SK-N-MC (cell line): ENCODE results near the gene LARGE1.
"Not testable (repeated sequence)": the region's sequence is repeated elsewhere in the genome, so short reads cannot be mapped to it uniquely, and the experiment has no call there.

Experiments
- DNase-seq: peaks from one replicate; pipeline ENCODE4 v3.0.0-alpha.2; 2011; ENCODE audit warnings: low read depth, low spot score
- H3K27ac ChIP-seq: fragments of 200-600 bp; sonication (generic); 2 replicates; pipeline ENCODE4 v1.5.1; 2016; ENCODE audit warnings: mixed run types
- H3K36me3 ChIP-seq: fragments of 200-600 bp; sonication (generic); 2 replicates; pipeline ENCODE4 v1.6.1; 2017; ENCODE audit warnings: antibody characterized with exemption, low read length, mixed read lengths; ENCODE audit not compliant: insufficient read depth
- H3K4me3 ChIP-seq: fragments of 200-600 bp; sonication (generic); 2 replicates; pipeline ENCODE4 v1.5.1; 2016
- H3K9ac ChIP-seq: fragments of 200-600 bp; sonication (generic); 2 replicates; pipeline ENCODE4 v1.8.0; 2017; ENCODE audit warnings: mixed run types, mixed read lengths; ENCODE audit not compliant: insufficient read length
- H3K9me3 ChIP-seq: fragments of 200-600 bp; sonication (generic); 2 replicates; pipeline ENCODE4 v1.6.1; 2017; ENCODE audit warnings: low read depth, mild to moderate bottlenecking, antibody characterized with exemption, low read length, moderate library complexity, mixed read lengths
- EZH2 ChIP-seq: fragments of 200-600 bp; sonication (generic); IDR thresholded peaks from one replicate; pipeline ENCODE4 v1.6.1; 2017; ENCODE audit warnings: antibody characterized with exemption
- FOXP2 ChIP-seq: optimal IDR thresholded peaks from 2 replicates; pipeline ENCODE3; 2011; ENCODE audit warnings: mild to moderate bottlenecking, moderate library complexity; ENCODE audit not compliant: insufficient read depth; ENCODE audit errors: extremely low read length, control extremely low read depth
- POLR2AphosphoS5 ChIP-seq: IDR thresholded peaks from 2 replicates; pipeline ENCODE4 v1.6.1; 2012; ENCODE audit warnings: mild to moderate bottlenecking, low read depth, low read length, borderline replicate concordance

Gene LARGE1

GRCh38 chr22:33379836-33380235, 540.4 kb downstream of the LARGE1 start:
- Histone ChIP-seq H3K9ac (no peak overlapping the region), H3K9me3 (no peaks in the 10 kb centered on the region), H3K4me3 (no peak overlapping the region), H3K27ac (no peak overlapping the region), H3K36me3 (no peaks in the 10 kb centered on the region)
- DNase-seq: no peak
- TF ChIP-seq POLR2AphosphoS5: no peak
- TF ChIP-seq EZH2: no peak
- TF ChIP-seq FOXP2: no peak

DNA sequence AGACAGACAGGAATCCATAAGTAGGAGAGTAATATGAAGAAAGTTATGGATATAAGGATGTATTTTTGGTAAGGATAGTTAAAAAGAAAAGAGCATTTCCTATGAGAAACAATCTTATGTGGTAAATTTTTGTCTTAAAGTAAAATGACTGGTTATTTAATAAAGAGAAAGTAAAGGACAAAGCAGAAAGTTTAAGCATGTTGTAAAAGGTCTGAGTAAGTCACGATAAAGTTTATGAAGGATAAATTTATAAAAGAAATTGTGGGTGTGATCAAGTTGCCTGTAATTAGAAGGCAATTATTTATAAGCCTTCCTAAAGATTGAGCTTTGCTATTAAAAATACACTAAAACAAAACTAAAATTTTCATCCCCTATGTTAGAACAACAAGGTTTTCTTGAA, 547.4 kb downstream of the LARGE1 start:
- TF ChIP-seq EZH2 (no peak), FOXP2 (no peak), POLR2AphosphoS5 (no peak)
- Histone ChIP-seq H3K9ac (no peak overlapping the region), H3K27ac (no peak overlapping the region), H3K9me3 (no peaks in the 10 kb centered on the region), H3K4me3 (no peak overlapping the region), H3K36me3 (no peaks in the 10 kb centered on the region)
- no peak for DNase-seq

GRCh38 chr22:33363256-33363655, 557.0 kb downstream of the LARGE1 start:
- not testable (repeated sequence) for H3K27ac ChIP-seq, H3K4me3 ChIP-seq, H3K9me3 ChIP-seq, H3K9ac ChIP-seq, DNase-seq, H3K36me3 ChIP-seq

- no peak for TF ChIP-seq FOXP2
- no peak for TF ChIP-seq EZH2
- no peak for TF ChIP-seq POLR2AphosphoS5
- no peaks in the 10 kb centered on the region for H3K36me3 ChIP-seq
- H3K4me3 ChIP-seq: no peak overlapping the region
- H3K9ac ChIP-seq: no peak overlapping the region
- H3K27ac ChIP-seq: no peak overlapping the region
- DNase-seq: no peak
- no peaks in the 10 kb centered on the region for H3K9me3 ChIP-seq
Measured at GRCh38 chr22:33362702-33363101, 557.6 kb downstream of the LARGE1 start.

DNA sequence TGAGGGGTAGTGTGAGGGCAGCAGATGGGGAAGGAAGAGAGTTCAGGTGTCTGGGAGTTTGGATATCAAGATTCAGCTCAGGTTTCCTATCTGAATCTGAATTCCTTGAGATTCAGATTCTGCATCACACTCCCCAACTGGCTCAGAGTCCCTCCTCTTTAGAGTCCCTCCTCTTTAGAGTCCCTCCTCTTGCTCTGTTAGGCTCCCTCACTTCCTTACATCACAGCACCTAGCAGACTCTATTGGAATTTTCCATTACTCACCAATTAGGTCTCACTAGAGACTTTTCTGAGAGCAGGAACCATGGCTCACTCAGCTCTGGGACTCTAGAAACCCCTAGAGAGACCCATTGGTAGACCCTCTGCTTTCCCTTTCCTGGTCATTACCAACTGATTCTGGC, 558.7 kb downstream of the LARGE1 start:
- H3K9ac ChIP-seq: no peak overlapping the region
- no peak overlapping the region for H3K4me3 ChIP-seq
- H3K36me3 ChIP-seq: no peaks in the 10 kb centered on the region
- no peak for DNase-seq
- H3K9me3 ChIP-seq: no peaks in the 10 kb centered on the region
- no peak for TF ChIP-seq FOXP2
- no peak for TF ChIP-seq EZH2
- no peak for TF ChIP-seq POLR2AphosphoS5
- H3K27ac ChIP-seq: no peak overlapping the region

DNA sequence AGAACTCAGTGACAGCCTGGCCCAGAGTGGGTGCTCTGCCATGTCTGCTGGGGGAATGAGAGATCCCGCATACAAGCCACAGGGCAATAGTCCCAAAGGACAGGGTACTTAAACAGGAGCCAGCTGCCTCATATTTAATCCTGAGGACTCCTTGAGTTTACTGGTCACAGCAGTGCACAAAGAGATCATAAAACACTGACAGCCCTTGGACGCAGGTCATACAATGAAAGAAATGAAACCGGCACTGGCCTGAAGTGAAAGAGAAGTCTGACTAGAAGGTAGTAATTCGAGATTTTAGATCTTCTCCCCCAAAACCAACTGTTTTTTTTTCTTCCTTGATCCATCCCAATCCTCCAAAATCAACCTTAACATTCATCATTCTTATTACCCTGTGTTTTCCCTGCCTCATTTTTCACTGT, 562.3 kb downstream of the LARGE1 start:
- Histone ChIP-seq H3K9me3 (no peaks in the 10 kb centered on the region), H3K9ac (no peak overlapping the region), H3K4me3 (no peak overlapping the region), H3K27ac (no peak overlapping the region), H3K36me3 (no peaks in the 10 kb centered on the region)
- TF ChIP-seq EZH2 (no peak), POLR2AphosphoS5 (no peak), FOXP2 (no peak)
- no peak for DNase-seq

DNA sequence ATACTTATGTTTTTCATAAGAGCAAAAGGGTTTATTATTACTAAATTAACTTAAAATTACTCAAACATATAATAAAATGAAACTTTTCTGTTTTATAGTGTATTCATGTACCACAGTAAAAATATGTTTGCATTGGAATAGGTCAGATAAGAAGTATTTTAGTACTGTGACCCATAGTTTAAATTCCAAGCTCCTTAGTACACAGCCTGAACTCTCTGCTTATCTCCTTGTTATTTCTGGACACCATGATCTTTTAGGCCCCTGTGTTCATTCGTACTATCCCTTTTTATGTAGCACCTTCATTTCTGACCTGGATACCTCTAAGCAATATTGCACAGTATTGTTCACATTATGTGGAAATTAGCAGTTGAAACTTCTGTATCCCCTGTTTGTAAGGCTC, 565.3 kb downstream of the LARGE1 start:
- Histone ChIP-seq H3K9me3 (no peaks in the 10 kb centered on the region), H3K36me3 (no peaks in the 10 kb centered on the region), H3K9ac (no peak overlapping the region), H3K27ac (no peak overlapping the region), H3K4me3 (no peak overlapping the region)
- no peak for DNase-seq
- TF ChIP-seq EZH2 (no peak), FOXP2 (no peak), POLR2AphosphoS5 (no peak)

GRCh38 chr22:33353502-33353901, 566.8 kb downstream of the LARGE1 start:
- Histone ChIP-seq H3K9me3 (no peaks in the 10 kb centered on the region), H3K9ac (no peak overlapping the region), H3K4me3 (no peak overlapping the region), H3K36me3 (no peaks in the 10 kb centered on the region), H3K27ac (no peak overlapping the region)
- no peak for TF ChIP-seq FOXP2
- no peak for TF ChIP-seq POLR2AphosphoS5
- TF ChIP-seq EZH2: no peak
- DNase-seq: no peak

- Histone ChIP-seq H3K9me3 (no peaks in the 10 kb centered on the region), H3K36me3 (no peaks in the 10 kb centered on the region), H3K9ac (no peak overlapping the region), H3K27ac (no peak overlapping the region), H3K4me3 (no peak overlapping the region)
- DNase-seq: no peak
- no peak for TF ChIP-seq POLR2AphosphoS5
- TF ChIP-seq EZH2: no peak
- TF ChIP-seq FOXP2: no peak
Measured at GRCh38 chr22:33352768-33353167, 567.5 kb downstream of the LARGE1 start.
